HG03520 (cell line): ENCODE data around the gene FRS2.
"Not testable (repeated sequence)": the region's sequence is repeated elsewhere in the genome, so short reads cannot be mapped to it uniquely, and the experiment has no call there.

Experiments used
- ATAC-seq: cut with Tn5 transposase; IDR thresholded peaks from one replicate; pipeline ENCODE4 v1.9.1; 2021; ENCODE audit warnings: mild to moderate bottlenecking, moderate library complexity; ENCODE audit not compliant: unreplicated experiment

The FRS2 gene

DNA sequence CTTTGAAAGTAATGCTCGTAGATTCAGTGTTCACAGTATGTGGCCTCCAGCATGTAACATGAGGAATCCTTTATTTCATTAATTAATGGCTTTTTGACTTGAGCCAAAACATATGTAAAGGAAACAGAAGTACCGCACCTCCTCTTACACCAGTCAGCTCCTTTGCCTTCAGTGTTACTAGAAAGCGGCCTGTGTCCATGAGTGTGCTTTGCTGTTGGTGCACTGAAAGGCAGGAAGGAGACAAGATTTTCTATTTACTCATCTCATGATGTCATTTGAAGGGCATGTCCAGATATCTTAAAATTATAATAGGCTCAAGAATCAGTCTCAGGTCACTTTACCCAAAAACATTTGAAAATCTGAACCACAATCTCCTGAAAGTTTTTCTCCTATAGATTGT lies 105.2 kb downstream of the FRS2 start:
- ATAC-seq, result no peak

DNA sequence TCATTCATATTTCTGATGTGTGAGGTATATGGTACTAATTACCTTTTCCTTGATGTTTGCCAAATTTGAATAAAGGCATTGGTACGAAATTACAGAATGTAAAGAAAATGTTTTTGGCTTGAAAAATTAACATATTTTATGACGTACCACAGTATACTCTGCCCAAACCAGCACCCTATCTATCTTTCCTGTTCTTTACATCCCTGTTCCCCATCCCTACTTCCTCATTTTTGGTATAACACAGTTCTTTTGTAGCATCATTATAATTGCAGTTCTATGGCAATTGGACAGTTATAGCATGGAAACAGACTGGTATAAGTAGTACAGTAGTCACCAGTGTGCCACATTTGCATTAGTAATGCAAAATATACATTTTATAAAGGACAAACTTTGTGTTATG lies 108.1 kb downstream of the FRS2 start:
- ATAC-seq, result no peak

DNA sequence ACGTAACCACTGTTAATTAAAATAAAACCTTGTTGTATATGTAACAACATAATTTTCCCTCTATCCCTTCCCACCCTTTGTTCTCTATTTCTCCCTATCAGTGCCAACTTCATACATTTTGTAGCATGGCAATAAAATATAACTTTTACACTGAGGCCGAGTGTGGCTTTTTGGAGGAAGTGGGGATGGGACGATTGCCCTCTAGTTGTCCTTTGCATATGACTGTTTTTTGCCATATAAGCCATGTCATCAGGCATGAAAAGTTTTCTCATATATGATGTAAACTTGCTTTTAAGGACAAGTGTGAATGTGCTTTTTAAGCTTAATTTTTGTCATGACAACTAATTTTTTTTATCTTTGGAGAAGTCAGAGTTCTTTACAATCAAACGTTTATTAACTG lies 108.8 kb downstream of the FRS2 start:
- no peak for ATAC-seq

DNA sequence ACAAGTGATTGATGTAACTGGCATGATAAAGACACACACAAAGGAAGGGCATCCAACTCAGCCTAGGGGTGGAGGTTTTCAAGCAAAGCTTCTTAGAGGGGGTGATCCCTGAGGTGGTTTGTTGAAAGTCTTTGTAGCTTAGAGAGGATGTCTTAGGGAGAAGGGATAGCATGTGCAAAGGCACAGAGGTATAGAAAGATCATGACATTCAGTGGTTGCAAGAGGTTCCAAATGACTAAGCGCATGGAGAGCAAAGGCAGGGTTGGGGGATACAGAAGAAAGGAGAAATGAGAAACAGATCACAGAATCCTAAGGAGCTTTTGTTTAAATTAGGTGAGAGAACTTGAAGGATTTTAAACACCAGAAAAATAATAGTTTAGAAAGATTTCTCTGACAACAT lies 109.9 kb downstream of the FRS2 start:
- ATAC-seq, result no peak

DNA sequence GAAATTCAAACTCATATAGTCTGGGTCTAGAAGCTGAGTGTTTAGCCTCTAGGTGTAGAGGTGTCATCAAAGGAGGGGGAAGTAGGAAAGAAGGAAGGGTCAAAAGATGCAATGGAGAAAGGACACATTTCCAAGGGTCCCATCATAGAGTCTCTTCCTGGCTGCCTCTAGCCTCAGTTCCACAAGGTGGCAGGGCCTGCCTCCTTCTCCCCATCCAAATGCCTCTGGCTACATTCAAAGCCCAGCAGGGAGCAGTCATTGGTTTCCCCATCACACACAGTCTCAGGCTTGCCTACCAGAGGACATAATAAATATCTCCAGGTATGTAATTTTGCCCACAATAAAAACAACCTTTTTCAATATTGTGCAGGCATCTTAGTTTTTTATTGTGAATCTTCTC lies 113.0 kb downstream of the FRS2 start:
- no peak for ATAC-seq

DNA sequence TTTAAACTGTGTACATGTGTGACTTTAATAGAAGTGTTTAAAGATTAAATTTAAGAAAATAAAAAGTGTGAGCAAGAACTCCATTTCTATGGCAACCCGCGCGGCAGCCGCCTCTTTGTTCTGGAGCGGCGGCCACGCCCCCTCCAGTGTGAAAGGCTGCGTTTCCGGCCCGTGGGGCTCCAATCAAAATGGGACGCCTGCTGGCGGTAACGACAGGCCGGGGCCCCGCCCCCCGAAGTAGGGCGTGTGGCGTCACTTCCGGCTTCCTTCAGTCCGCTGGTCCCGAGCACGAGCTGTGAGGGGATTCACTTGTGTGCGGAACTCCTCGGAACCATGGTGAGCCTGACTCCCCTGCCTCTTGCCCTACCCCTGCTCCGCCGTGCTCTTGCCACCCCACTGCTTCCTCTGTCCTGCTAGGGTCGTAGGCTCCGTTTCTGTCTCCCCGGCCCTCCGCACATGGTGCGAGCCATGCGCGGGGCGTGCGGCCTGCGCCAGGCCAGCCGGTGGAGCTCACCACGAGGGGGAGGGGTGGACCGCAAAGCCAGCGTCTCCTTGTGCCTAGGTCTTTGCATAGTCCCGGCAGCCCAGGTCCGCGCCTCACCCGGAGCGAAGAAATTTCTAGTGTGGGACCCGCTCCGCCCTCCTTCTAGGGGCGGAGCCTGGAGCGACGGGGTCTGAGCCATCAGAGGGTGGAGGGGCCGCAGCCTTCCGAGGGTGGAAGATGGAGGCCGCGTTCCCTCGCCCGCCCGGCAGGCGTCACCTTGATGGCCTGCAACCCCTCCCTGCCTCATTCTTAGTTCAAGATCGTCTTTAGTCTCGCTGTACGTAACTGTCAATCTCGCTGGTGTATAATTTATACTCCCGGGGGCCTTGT lies 115.2 kb downstream of the FRS2 start, which contains the start of gene CCT2:
Gene CCT2, plus strand, starts transcription at position 271 of the 874 bp plus-strand sequence. Its CDS starts 63 bp downstream, at position 334.
- peak; percentile 91 for ATAC-seq

GRCh38 chr12:69588527-69588926 lies 118.3 kb downstream of the FRS2 start:
- no peak for ATAC-seq

- ATAC-seq, result no peak
Observed at GRCh38 chr12:69589082-69589481, 118.9 kb downstream of the FRS2 start.

DNA sequence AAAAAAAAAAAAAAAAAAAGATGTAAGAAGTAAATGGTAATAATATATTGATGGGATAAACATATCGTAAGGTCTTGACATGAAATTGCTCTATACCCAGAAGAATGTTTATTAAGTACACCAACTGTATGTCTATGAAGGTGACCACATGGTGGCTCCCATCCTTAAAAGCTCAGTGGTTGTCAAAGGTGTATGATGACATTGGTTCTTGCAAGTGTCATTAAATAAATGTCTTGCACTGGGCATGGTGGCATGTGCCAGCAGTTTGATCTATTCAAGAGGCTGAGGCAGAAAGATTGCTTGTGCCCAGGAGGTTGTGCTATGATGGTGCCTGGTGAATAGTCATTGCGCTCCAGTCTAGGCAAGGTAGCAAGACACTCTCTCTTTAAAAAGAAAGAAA lies 125.5 kb downstream of the FRS2 start:
- no peak for ATAC-seq

DNA sequence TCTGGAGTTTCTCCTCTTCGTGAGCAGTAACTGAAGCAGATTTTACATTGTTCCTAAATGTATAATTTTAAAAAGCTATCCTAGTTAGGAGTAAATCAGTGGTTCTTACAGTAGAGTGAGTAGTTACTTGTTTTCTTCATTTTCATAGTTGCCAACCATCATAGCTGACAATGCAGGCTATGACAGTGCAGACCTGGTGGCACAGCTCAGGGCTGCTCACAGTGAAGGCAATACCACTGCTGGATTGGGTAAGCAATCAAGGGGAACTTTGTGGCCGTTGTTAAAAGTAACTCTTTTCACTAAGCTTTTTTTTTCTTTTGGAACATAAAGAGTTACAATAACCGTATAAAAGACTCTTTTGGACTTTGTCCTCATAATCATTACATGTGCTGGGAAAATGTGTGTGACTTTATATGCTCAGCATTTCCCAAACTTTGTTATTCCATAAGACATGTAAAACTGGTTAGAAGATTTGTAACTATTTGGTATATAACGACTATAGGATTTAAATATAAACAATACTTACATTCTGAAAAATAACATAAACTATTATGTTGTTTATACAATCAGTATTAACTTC lies 128.1 kb downstream of the FRS2 start:
- no peak for ATAC-seq

- no peak for ATAC-seq
Observed at GRCh38 chr12:69600804-69601203, 130.6 kb downstream of the FRS2 start.

DNA sequence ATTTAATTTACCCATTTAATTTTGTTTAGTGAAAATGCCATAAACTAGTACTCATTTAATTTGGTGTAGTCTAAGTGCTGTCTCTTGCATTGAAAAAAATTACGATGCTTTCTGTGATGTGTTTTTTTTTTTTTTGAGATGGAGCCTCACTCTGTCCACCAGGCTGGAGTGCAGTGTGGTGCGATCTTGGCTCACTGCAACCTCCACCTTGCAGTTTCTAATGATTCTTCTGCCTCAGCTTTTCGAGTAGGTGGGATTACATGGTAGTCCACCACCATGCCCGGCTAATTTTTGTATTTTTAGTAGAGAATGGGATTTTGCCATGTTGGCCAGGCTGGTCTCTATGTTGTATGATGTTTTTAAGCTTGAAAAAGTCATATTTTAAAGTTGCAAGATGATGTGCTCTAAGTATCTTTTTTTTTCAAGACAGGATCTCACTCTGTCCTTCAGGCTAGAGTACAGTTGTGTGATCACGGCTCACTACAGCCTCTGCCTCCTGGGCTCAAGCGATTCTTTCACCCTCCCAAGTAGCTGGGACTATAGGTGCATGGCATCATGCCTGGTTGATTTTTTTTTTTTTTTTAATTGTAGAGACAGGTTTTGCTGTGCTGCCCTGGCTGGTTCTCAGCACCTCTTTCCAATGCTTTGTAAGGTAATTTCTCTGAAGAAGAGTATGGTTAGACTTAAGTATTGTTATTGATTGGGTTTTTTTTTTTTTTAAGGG lies 131.9 kb downstream of the FRS2 start:
- no peak for ATAC-seq

DNA sequence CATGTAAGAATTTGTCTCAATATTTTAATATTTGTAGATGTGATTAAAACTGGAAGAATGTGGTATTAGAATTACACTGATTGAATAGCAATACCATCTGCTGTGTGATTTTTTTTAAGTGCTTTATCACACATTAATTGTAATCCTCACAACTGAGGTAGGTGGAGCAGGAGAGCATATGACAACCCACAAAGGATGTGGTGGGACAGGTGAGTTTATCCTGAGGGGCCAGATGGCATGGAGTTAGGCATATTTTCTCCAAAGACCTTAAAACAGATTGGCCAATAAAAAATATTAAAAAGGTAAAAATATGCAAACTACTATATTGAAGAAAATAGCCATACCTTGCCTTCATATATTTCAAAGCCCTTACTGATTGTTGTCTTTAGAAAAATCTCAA lies 132.8 kb downstream of the FRS2 start:
- ATAC-seq, result no peak

DNA sequence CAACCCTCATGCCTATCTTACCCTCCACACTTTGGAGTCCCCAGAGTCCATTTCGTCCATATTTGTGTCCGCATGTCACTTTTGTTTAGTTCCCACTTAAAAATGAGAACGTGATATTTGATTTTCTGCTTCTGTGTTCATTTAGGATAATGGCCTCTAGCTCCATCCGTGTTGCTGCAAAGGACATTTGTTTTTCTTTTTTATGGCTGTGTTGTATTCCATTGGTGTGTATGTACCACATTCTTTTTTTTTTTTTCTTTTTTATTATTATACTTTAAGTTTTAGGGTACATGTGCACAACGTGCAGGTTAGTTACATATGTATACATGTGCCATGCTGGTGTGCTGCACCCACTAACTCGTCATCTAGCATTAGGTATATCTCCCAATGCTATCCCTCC lies 133.4 kb downstream of the FRS2 start:
- not testable (repeated sequence) for ATAC-seq

GRCh38 chr12:69604275-69604674 lies 134.1 kb downstream of the FRS2 start:
- ATAC-seq, result not testable (repeated sequence)

- ATAC-seq, result no peak
Observed at GRCh38 chr12:69608114-69608513, 137.9 kb downstream of the FRS2 start.

GRCh38 chr12:69610126-69610525 lies 139.9 kb downstream of the FRS2 start:
- ATAC-seq, result no peak

DNA sequence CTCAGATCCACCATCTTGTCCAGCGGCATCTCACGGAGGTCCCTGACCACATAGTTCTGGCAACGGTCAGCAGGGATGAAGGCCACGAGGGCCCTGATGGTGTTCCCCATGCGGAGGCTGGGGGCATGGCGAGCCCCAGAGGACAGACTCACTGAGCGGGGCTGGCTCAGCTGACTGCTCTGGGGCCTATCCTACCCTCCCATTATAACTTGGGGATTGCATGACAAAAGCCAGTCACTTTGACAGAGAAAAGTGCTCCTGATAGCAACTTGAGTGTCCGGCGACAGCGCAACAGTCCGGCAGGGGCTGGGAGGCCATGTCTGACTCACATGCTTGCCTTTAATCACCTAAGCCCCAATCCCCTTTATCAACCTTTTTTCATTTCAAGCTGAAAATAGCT lies 140.5 kb downstream of the FRS2 start, which contains the start of gene LRRC10:
Gene LRRC10, minus strand, starts transcription at position 179 of the 400 bp plus-strand sequence. Its CDS starts 69 bp downstream, at position 110.
- no peak for ATAC-seq

DNA sequence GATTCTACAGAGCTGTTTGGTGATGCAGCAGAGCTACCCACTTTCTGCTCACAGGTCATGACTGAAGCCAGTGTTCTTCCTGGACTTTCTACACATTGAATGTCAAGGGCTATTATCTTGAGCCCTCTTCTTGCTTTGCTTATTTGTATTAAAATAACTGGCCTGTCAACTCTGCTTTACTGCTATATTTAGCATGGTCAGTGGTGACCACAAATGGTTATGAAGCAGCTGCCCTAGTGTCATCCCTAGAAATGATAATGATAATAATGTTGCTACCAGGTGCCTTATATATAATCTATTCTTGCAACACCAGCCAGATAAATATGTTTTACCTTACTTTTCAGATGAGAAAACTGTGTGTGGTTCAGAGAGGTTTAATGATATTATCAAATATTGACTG lies 143.2 kb downstream of the FRS2 start:
- ATAC-seq, result no peak

DNA sequence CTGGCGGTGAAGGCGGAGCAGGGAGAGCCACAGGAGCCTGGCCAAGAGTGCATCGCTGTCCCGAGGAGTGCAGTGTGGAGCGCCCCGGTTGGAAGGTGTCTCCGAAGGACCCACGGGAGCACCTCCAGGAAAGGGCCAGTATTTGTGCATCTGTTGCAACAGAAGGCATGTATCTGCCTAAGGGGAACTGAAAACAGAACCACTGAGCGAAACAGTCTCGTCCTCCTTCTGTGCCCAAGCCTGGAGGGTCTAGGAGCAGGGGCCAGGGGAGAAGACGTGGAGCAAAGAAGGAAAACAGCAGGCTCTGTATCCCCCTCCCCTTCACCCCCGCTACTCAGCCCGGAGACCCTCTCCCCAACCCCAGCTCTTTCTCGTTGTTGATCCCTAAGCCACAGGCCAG lies 145.8 kb downstream of the FRS2 start:
- no peak for ATAC-seq

DNA sequence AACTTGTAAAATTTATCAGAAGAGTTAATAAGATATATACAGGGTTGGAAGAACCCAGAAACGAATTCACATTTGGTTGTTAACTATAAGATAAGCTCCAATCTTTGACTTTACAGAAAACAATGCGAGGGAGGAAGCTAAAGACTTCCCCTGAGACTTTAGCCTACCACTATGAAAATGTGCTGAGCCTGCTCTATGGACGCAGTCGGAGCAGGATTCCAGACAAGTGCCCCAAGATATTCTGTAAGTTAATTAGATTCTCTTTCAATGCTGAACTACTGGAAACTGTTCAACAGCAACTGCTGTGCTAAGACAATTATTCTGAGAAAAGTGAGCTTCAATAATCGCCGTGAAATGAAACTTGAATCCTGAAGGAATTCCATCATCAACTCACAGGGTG lies 148.9 kb downstream of the FRS2 start:
- ATAC-seq, result no peak

- ATAC-seq, result no peak
Observed at GRCh38 chr12:69620077-69620476, 149.9 kb downstream of the FRS2 start.
